Endodermal cell (in vitro differentiated cells): ENCODE measurements around the gene ATP10A. TPM values are rescaled to one million over a fixed set of nuclear protein-coding genes. Genes with fewer than 3 reads are reported as not detected.
A peak's percentile ranks its signal among the peaks of the same experiment; 100 is the strongest.

Experiments used
- DNase-seq: peaks from one replicate; pipeline ENCODE4 v3.0.0-alpha.2; 2017
- H3K27ac ChIP-seq: 2 replicates; pipeline ENCODE4 v1.5.1; 2013; ENCODE audit warnings: mild to moderate bottlenecking, low read depth, low read length, moderate library complexity
- H3K27me3 ChIP-seq: 2 replicates; pipeline ENCODE4 v1.6.1; 2013; ENCODE audit warnings: mild to moderate bottlenecking, low read length, moderate library complexity; ENCODE audit not compliant: insufficient read depth, control insufficient read depth, poor library complexity, severe bottlenecking
- H3K36me3 ChIP-seq: 2 replicates; pipeline ENCODE4 v1.7.0; 2013; ENCODE audit warnings: mild to moderate bottlenecking, low read length, moderate library complexity; ENCODE audit not compliant: control insufficient read depth, insufficient read depth
- H3K4me1 ChIP-seq: one replicate; pipeline ENCODE4 v1.7.0; 2013; ENCODE audit warnings: low read length; ENCODE audit not compliant: control insufficient read depth, insufficient read depth
- H3K4me3 ChIP-seq: 2 replicates; pipeline ENCODE4 v1.5.1; 2013; ENCODE audit warnings: mild to moderate bottlenecking, low read length, moderate library complexity
- H3K9ac ChIP-seq: 2 replicates; pipeline ENCODE4 v1.6.1; 2013; ENCODE audit warnings: mild to moderate bottlenecking, low read length, moderate library complexity; ENCODE audit not compliant: poor library complexity, severe bottlenecking; ENCODE audit errors: extremely low read depth
- H3K9me3 ChIP-seq: 2 replicates; pipeline ENCODE4 v1.6.1; 2013; ENCODE audit warnings: mild to moderate bottlenecking, low read length, moderate library complexity; ENCODE audit not compliant: control insufficient read depth
- H3K27ac Mint-ChIP-seq: 2 replicates; pipeline ENCODE4 v1.8.0; 2020; ENCODE audit warnings: mixed read lengths
- H3K27me3 Mint-ChIP-seq: 2 replicates; pipeline ENCODE4 v1.8.0; 2021; ENCODE audit warnings: mild to moderate bottlenecking, mixed read lengths; ENCODE audit not compliant: insufficient read depth
- H3K36me3 Mint-ChIP-seq: 2 replicates; pipeline ENCODE4 v1.8.0; 2020; ENCODE audit warnings: low read depth, mixed read lengths
- H3K4me1 Mint-ChIP-seq: 2 replicates; pipeline ENCODE4 v1.8.0; 2020; ENCODE audit warnings: mixed read lengths
- H3K4me3 Mint-ChIP-seq: 2 replicates; pipeline ENCODE4 v1.8.0; 2020; ENCODE audit warnings: mild to moderate bottlenecking, moderate library complexity, mixed read lengths
- H3K9me3 Mint-ChIP-seq: 2 replicates; pipeline ENCODE4 v1.8.0; 2020; ENCODE audit warnings: mild to moderate bottlenecking, mixed read lengths
- CTCF ChIP-seq: fragments of 200-600 bp; sonication (generic); conservative IDR thresholded peaks from 2 replicates; pipeline ENCODE4 v1.5.0; 2021; ENCODE audit warnings: antibody characterized with exemption, mild to moderate bottlenecking
- WGBS, 2 experiments: methylation state at CpG; one replicate each; pipeline versions ENCODE4 v1.1.5 to v1.1.7; 2013; ENCODE audit warnings: missing lambda C conversion rate in 2 of 2, mixed read lengths in 1 of 2; ENCODE audit not compliant: insufficient coverage in 1 of 2, insufficient read length in 1 of 2; 5-methylcytosine and 5-hydroxymethylcytosine counted together
- total RNA-seq, 2 donors: library from RNA; stranded (reverse); fragmentation: NEBNext Ultra II Directional in 1 of 2; extraction: Animal tissue kit (Norgen Biotek cat#: 25700) in 1 of 2; gene quantifications; 2 replicates in 1 of 2; 3 replicates in 1 of 2; pipeline ENCODE4 v1.2.1, GENCODE V29; 2021

The ATP10A gene
- total RNA-seq, 2 donors from 2014 or later: 0.04 to 1.2 TPM

GRCh38 chr15:25711164-25711563 lies 152.0 kb downstream of the ATP10A start:
- Mint-ChIP-seq H3K4me1 (no peaks in the 10 kb centered on the region), H3K27me3 (no peaks in the 10 kb centered on the region), H3K36me3 (no peaks in the 10 kb centered on the region), H3K9me3 (no peaks in the 10 kb centered on the region), H3K4me3 (no peak overlapping the region), H3K27ac (no peak overlapping the region)
- H3K27ac ChIP-seq: no peak overlapping the region
- no peak overlapping the region for H3K4me3 ChIP-seq
- WGBS, 2 experiments: 91 to 92% methylated on average over 7 to 9 of the region's 9 CpGs
- H3K9ac ChIP-seq: no peak overlapping the region
- no peak for TF ChIP-seq CTCF
- H3K27me3 ChIP-seq: no peaks in the 10 kb centered on the region
- no peaks in the 10 kb centered on the region for H3K36me3 ChIP-seq
- no peaks in the 10 kb centered on the region for H3K4me1 ChIP-seq
- DNase-seq: peak; percentile 30
- no peaks in the 10 kb centered on the region for H3K9me3 ChIP-seq

- Mint-ChIP-seq H3K4me1 (no peaks in the 10 kb centered on the region), H3K27me3 (no peaks in the 10 kb centered on the region), H3K9me3 (no peaks in the 10 kb centered on the region), H3K27ac (no peak overlapping the region), H3K4me3 (no peak overlapping the region), H3K36me3 (no peaks in the 10 kb centered on the region)
- Histone ChIP-seq H3K4me3 (no peak overlapping the region), H3K9me3 (no peaks in the 10 kb centered on the region), H3K9ac (no peak overlapping the region), H3K36me3 (no peaks in the 10 kb centered on the region), H3K27me3 (no peaks in the 10 kb centered on the region), H3K4me1 (no peaks in the 10 kb centered on the region), H3K27ac (no peak overlapping the region)
- DNase-seq: peak; percentile 92
- 50 to 55% methylated on average over 8 to 10 of the region's 10 CpGs for WGBS, 2 experiments
- TF ChIP-seq CTCF: peak; percentile 90
Measured at GRCh38 chr15:25710184-25710583, 152.9 kb downstream of the ATP10A start.

GRCh38 chr15:25709437-25710159 lies 153.5 kb downstream of the ATP10A start:
- 91 to 100% methylated on average over 7 to 19 of the region's 19 CpGs for WGBS, 2 experiments
- H3K27ac Mint-ChIP-seq: no peak overlapping the region
- no peaks in the 10 kb centered on the region for H3K27me3 Mint-ChIP-seq
- Histone ChIP-seq H3K27me3 (no peaks in the 10 kb centered on the region), H3K9me3 (no peaks in the 10 kb centered on the region), H3K4me1 (no peaks in the 10 kb centered on the region), H3K27ac (no peak overlapping the region), H3K36me3 (no peaks in the 10 kb centered on the region), H3K9ac (no peak overlapping the region), H3K4me3 (no peak overlapping the region)
- no peaks in the 10 kb centered on the region for H3K9me3 Mint-ChIP-seq
- no peaks in the 10 kb centered on the region for H3K36me3 Mint-ChIP-seq
- no peak for DNase-seq
- no peaks in the 10 kb centered on the region for H3K4me1 Mint-ChIP-seq
- no peak overlapping the region for H3K4me3 Mint-ChIP-seq
- TF ChIP-seq CTCF: no peak
